ENCODE data around the gene MINK1.

The MINK1 gene

DNA sequence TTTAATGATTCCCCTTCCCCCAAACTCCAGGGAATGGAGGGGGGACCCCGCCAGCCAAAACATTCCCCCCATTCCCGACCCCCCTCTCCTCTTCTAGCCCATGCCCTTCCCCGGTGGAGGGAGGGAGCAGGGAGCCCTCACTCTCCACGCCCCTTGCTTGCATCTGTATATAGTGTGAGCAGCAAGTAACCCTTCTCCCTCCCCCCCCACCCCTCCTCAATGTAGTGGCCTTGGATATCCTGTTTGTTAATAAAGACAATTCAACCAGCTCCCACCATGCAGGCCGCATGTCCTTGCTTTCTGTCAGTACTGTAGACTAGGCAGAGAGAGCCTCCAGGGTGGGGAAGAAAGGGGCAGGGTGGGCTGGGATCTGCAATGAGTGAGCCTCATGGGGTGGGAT lies 64.6 kb downstream of the MINK1 start:
- no peak overlapping the region for H3K4me3 ChIP-seq (ENCODE audit: severe bottlenecking)
- no peaks in the 10 kb centered on the region for H3K4me1 ChIP-seq (ENCODE audit: insufficient read depth, poor library complexity, severe bottlenecking)
- no peak for ATAC-seq (ENCODE audit: low read depth)
- H3K27me3 ChIP-seq (ENCODE audit: insufficient read depth, poor library complexity, severe bottlenecking): no peaks in the 10 kb centered on the region
- TF ChIP-seq, protein P1, sequence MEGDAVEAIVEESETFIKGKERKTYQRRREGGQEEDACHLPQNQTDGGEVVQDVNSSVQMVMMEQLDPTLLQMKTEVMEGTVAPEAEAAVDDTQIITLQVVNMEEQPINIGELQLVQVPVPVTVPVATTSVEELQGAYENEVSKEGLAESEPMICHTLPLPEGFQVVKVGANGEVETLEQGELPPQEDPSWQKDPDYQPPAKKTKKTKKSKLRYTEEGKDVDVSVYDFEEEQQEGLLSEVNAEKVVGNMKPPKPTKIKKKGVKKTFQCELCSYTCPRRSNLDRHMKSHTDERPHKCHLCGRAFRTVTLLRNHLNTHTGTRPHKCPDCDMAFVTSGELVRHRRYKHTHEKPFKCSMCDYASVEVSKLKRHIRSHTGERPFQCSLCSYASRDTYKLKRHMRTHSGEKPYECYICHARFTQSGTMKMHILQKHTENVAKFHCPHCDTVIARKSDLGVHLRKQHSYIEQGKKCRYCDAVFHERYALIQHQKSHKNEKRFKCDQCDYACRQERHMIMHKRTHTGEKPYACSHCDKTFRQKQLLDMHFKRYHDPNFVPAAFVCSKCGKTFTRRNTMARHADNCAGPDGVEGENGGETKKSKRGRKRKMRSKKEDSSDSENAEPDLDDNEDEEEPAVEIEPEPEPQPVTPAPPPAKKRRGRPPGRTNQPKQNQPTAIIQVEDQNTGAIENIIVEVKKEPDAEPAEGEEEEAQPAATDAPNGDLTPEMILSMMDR (IDR thresholded peaks at IDR 0.05; ENCODE audit: poor library complexity, severe bottlenecking): no peak
- DNase-seq (ENCODE audit: low spot score): no peak
- no peak overlapping the region for H3K27ac ChIP-seq (ENCODE audit: poor library complexity, severe bottlenecking)
- H3K36me3 ChIP-seq (ENCODE audit: low read depth): peaks cover 48% of the 10 kb centered on the region
- H3K9me3 ChIP-seq (ENCODE audit: severe bottlenecking): no peaks in the 10 kb centered on the region

DNA sequence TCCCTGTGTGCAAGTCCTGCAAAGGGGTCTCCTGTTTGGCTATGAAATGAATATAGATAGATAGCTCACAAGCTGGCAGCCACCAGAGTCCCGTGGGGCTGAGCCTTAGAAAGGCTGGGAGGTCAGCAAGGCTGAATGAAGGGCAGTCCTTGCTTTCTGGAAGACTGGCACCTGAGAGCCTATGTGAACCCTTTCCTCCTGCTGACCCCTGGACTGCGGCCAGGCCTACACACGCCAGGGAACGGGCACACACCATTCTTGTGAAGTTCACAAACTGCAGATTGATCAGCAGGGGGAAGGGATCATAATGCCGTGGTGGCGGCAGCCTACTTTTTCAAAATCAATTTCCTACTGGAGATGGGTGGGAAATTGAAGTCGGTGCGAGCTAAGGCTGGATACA lies 65.2 kb downstream of the MINK1 start:
- H3K36me3 ChIP-seq (ENCODE audit: low read depth): peaks cover 42% of the 10 kb centered on the region
- no peaks in the 10 kb centered on the region for H3K27me3 ChIP-seq (ENCODE audit: insufficient read depth, poor library complexity, severe bottlenecking)
- TF ChIP-seq, protein P1 (IDR thresholded peaks at IDR 0.05; ENCODE audit: poor library complexity, severe bottlenecking): no peak
- H3K4me3 ChIP-seq (ENCODE audit: severe bottlenecking): no peak overlapping the region
- H3K27ac ChIP-seq (ENCODE audit: poor library complexity, severe bottlenecking): no peak overlapping the region
- H3K9me3 ChIP-seq (ENCODE audit: severe bottlenecking): no peaks in the 10 kb centered on the region
- H3K4me1 ChIP-seq (ENCODE audit: insufficient read depth, poor library complexity, severe bottlenecking): peaks cover 3% of the 10 kb centered on the region
- DNase-seq (ENCODE audit: low spot score) (no peak), ATAC-seq (ENCODE audit: low read depth) (no peak)

DNA sequence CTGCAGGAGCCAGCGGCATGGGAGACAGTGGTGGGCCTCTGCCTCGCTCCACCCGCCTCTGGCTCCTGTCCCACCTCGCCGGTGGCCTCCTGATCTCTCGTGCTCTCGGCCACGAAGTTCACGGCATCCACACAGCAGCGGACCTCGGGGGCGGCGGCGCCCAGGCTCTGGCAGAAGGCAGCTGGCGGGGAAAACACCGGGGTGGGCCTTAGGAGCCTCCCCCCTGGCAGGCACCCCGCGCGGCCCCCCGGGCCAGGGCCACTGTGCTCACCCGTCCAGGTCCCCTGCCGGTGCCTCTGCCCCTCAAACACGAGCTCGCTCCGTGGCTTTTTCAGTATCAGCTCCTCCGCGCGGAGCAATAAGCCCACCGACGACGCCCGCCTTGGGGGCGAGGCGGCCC lies 65.8 kb downstream of the MINK1 start:
- peaks cover 4% of the 10 kb centered on the region for H3K4me1 ChIP-seq (ENCODE audit: insufficient read depth, poor library complexity, severe bottlenecking)
- H3K36me3 ChIP-seq (ENCODE audit: low read depth): peaks cover 36% of the 10 kb centered on the region
- H3K9me3 ChIP-seq (ENCODE audit: severe bottlenecking): no peaks in the 10 kb centered on the region
- TF ChIP-seq, protein P1 (IDR thresholded peaks at IDR 0.05; ENCODE audit: poor library complexity, severe bottlenecking): no peak
- ATAC-seq (ENCODE audit: low read depth) (no peak), DNase-seq (ENCODE audit: low spot score) (no peak)
- no peak overlapping the region for H3K4me3 ChIP-seq (ENCODE audit: severe bottlenecking)
- no peak overlapping the region for H3K27ac ChIP-seq (ENCODE audit: poor library complexity, severe bottlenecking)
- H3K27me3 ChIP-seq (ENCODE audit: insufficient read depth, poor library complexity, severe bottlenecking): no peaks in the 10 kb centered on the region

DNA sequence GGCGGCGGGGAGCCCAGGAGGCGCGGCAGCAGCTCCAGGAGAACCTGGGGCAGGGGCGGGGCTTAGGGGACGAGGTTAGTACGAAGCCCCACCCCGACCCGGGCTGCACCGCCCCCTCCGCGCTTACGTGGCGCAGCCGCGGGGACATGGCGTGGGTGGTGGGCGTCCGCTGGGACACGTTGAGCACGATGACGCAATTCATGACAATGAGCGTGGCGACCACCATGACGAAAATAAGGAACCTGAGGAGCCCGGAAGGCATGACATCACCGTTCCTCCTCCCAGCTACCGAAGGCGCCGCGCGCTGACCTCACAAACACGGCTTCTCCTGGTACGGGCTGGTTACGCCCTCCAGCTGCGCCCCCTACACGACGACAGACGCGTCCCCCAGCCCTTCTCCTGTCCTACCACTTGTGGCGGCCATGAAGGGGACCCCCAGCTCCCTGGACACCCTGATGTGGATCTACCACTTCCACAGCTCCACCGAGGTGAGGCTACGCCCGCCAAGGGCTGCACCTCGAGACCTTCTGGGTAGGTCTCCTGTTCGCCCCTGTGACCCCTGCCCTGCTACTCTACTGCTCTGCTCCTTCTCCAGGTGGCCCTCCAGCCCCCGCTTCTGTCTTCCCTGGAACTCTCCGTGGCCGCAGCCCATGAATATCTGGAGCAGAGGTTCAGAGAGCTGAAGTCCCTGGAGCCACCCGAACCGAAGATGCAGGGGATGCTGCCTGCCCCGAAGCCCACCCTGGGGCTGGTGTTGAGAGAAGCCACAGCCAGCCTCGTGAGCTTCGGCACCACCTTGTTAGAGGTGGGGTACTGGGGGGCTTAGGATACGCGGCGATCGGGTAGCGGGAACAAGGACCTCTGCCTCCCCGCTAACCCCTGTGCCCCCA lies 66.4 kb downstream of the MINK1 start, which contains the start of gene C17orf107:
Gene C17orf107 (plus strand): TSS at position 196 of the 890 bp plus-strand sequence. CDS start 227 bp downstream, at position 423.
- no peak within 1 kb of the TSS for H3K4me3 ChIP-seq (ENCODE audit: severe bottlenecking)
- H3K27ac ChIP-seq (ENCODE audit: poor library complexity, severe bottlenecking): no peak within 1 kb of the TSS
- H3K27me3 ChIP-seq (ENCODE audit: insufficient read depth, poor library complexity, severe bottlenecking): no peaks in the 10 kb centered on the region
- no peaks in the 10 kb centered on the region for H3K9me3 ChIP-seq (ENCODE audit: severe bottlenecking)
- DNase-seq (ENCODE audit: low spot score) (no peak), ATAC-seq (ENCODE audit: low read depth) (no peak)
- TF ChIP-seq, protein P1 (IDR thresholded peaks at IDR 0.05; ENCODE audit: poor library complexity, severe bottlenecking): no peak
- peaks cover 4% of the 10 kb centered on the region for H3K4me1 ChIP-seq (ENCODE audit: insufficient read depth, poor library complexity, severe bottlenecking)
- peaks cover 30% of the 10 kb centered on the region for H3K36me3 ChIP-seq (ENCODE audit: low read depth)
